Fibroblast of mammary gland (primary cell): ENCODE data around the gene TANC2.
"Not testable (repeated sequence)": the region's sequence is repeated elsewhere in the genome, so short reads cannot be mapped to it uniquely, and the experiment has no call there.

ENCODE experiments used
- DNase-seq: peaks from one replicate; pipeline ENCODE4 v3.0.0-alpha.2; 2010; ENCODE audit warnings: low read depth
- H3K4me3 ChIP-seq: 2 replicates; pipeline ENCODE4 v1.5.1; 2011; ENCODE audit warnings: low read depth, mild to moderate bottlenecking, low read length, moderate library complexity; ENCODE audit not compliant: control insufficient read depth
- CTCF ChIP-seq: conservative IDR thresholded peaks from 2 replicates; pipeline ENCODE4 v1.5.1; 2011; ENCODE audit warnings: low read depth, low read length, inconsistent platforms; ENCODE audit not compliant: control insufficient read depth, insufficient read depth

Gene TANC2

GRCh38 chr17:62968445-62968923 is 2.4 kb downstream of the TANC2 start:
- peak overlapping the region; percentile 95 for H3K4me3 ChIP-seq
- peak; percentile 96 for TF ChIP-seq CTCF
- peak; percentile 94 for DNase-seq

DNA sequence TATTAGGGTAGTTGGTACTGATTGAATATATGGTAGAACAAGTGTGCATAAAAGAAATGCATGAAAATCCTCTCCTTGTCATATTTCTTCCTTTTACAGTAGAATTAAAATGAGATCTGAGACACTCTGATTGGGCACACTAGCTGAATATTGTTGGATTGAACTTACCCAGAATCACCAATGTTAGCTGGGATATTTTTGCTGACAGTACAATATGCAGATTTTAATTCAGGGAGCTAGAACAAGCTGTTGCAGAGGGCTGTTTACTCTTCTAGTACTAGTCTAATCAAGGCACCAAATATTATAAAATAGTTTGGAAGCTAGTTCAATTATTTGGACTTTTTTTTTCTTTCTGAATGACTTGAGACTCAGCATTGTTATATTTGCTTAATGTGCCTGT is 4.6 kb downstream of the TANC2 start:
- no peak for TF ChIP-seq CTCF
- DNase-seq = no peak
- H3K4me3 ChIP-seq = no peak overlapping the region

DNA sequence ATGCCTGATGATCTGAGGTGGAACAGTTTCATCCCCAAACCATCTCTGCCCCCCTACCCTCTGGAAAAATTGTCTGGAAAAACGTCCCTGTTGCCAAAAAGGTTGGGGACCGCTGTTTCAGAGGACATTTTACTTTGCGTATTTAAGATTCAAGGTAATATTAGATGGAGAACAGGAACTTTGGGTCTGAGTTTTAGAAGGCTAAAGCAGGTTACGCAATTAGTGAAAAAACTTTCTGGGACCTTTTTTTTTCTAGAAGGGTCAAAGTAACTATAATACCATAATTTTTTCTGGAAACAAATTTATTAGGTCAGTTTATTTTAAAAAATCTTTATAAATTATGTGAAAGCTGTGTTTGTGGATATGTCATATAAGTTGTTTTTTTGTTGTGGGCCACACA is 5.8 kb downstream of the TANC2 start:
- no peak overlapping the region for H3K4me3 ChIP-seq
- TF ChIP-seq CTCF = no peak
- DNase-seq = no peak

GRCh38 chr17:62974788-62975187 is 8.8 kb downstream of the TANC2 start:
- no peak for DNase-seq

DNA sequence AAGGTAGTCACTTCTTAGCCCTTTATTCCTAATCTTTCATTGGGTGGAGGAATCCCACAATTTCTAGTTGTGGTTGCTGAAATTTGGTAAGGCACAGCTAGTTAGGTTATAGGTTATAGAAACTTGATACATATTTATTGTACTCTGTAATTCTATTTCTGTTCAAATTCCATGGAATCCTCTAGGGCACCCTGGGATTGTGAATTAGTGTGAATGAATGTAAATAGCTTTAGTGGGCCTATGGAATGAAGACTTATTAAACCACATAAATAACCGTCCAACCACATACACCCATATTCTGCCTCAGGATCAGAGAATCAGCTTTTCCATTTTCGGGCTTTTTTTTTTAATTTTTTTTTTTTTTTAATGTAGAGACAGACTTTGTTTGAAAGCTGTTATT is 9.2 kb downstream of the TANC2 start:
- no peak overlapping the region for H3K4me3 ChIP-seq
- no peak for DNase-seq
- no peak for TF ChIP-seq CTCF

More at GRCh38 chr17:62974788-62975187, 8.8 kb downstream of the TANC2 start:
- H3K4me3 ChIP-seq = no peak overlapping the region
- no peak for TF ChIP-seq CTCF

- H3K4me3 ChIP-seq, DNase-seq: not testable (repeated sequence)
These were observed 10.7 kb downstream of the TANC2 start for GRCh38 chr17:62976643-62977231.

DNA sequence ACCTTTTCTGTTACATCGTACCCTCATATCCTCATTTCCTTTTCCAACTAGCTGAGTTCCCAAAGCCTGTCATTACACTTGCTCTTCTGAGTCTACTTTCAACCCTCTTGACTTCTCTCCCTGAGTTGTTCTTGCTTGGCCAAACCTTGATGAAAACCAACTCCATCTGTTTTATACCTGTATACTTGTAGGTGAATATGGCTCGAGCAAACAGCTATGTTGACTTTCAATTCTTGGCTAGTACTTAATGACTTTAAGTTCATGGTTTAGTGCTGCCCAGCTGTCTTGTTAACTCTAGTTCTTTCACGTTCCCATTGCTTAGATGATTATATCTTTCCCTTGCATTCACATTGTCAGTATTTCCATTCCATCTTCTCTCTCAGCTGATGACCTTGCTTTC is 14.8 kb downstream of the TANC2 start:
- TF ChIP-seq CTCF = no peak
- H3K4me3 ChIP-seq = no peak overlapping the region
- DNase-seq = no peak
